ENCODE results near the gene ZNF407.

ZNF407 gene

DNA sequence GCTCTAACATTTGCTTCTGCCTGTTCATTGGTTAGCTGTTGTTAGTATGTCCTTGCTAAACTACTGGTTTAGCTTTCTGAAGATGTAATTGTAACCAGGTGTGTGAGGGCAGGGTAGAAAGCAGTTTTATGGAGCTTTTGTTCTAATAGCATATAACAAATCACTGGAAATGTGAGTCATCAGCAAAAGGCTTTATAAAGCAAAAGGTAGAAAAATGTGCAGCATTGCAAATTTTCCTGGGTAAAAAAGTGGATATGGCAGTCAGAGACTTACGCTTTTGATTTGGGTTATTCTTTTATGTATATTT lies 85.3 kb downstream of the ZNF407 start:
- no peaks in the 10 kb centered on the region for H3K27me3 ChIP-seq (ENCODE audit: control insufficient read depth, low read length)
- no peaks in the 10 kb centered on the region for H3K4me1 ChIP-seq (ENCODE audit: control insufficient read depth, low read length)
- TF ChIP-seq, protein P1, sequence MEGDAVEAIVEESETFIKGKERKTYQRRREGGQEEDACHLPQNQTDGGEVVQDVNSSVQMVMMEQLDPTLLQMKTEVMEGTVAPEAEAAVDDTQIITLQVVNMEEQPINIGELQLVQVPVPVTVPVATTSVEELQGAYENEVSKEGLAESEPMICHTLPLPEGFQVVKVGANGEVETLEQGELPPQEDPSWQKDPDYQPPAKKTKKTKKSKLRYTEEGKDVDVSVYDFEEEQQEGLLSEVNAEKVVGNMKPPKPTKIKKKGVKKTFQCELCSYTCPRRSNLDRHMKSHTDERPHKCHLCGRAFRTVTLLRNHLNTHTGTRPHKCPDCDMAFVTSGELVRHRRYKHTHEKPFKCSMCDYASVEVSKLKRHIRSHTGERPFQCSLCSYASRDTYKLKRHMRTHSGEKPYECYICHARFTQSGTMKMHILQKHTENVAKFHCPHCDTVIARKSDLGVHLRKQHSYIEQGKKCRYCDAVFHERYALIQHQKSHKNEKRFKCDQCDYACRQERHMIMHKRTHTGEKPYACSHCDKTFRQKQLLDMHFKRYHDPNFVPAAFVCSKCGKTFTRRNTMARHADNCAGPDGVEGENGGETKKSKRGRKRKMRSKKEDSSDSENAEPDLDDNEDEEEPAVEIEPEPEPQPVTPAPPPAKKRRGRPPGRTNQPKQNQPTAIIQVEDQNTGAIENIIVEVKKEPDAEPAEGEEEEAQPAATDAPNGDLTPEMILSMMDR (IDR thresholded peaks at IDR 0.05; ENCODE audit: low read depth, low read length, poor library complexity, severe bottlenecking): no peak
- no peak for TF ChIP-seq EZH2phosphoT487 (IDR thresholded peaks at IDR 0.05; ENCODE audit: borderline replicate concordance, low read length)
- H3K9me2 ChIP-seq (replicated peaks; ENCODE audit: control insufficient read depth, low read length): no peaks in the 10 kb centered on the region
- no peaks in the 10 kb centered on the region for H3K79me2 ChIP-seq (ENCODE audit: control insufficient read depth, low read length)
- H3K36me3 ChIP-seq (ENCODE audit: control insufficient read depth, low read length): no peaks in the 10 kb centered on the region
- no peaks in the 10 kb centered on the region for H3K9me3 ChIP-seq (ENCODE audit: control insufficient read depth, insufficient read depth, low read length)
- H4K20me1 ChIP-seq (ENCODE audit: control insufficient read depth, insufficient read depth, low read depth, low read length): no peaks in the 10 kb centered on the region
- no peak overlapping the region for H3K27ac ChIP-seq (ENCODE audit: low read depth, low read length)
- H3K4me2 ChIP-seq (ENCODE audit: low read length): no peak overlapping the region
- no peaks in the 10 kb centered on the region for H3F3A ChIP-seq (ENCODE audit: control insufficient read depth, insufficient read depth)
- no peak overlapping the region for H3K4me3 ChIP-seq (ENCODE audit: low read length)

DNA sequence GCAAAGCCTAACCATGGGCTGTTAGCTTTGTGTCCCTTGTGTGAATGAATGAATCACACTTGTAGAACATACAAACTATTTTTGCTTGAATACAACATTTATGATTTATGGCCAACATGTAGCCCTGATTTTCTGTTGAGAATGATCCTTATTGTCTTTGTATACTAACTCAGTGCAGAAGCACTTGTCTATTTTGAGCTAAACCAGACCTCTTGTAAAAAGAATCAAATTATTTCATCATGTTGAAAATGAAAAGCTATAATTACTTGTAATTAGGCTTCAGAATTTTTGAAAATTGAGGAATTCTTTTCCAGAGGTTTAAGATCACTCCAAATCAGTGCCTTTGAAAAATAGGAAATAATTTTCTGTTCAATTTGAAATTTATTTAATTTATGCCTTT lies 85.9 kb downstream of the ZNF407 start:
- Histone ChIP-seq H3F3A (ENCODE audit: control insufficient read depth, insufficient read depth) (no peaks in the 10 kb centered on the region), H3K4me3 (ENCODE audit: low read length) (no peak overlapping the region), H3K4me2 (ENCODE audit: low read length) (no peak overlapping the region), H3K4me1 (ENCODE audit: control insufficient read depth, low read length) (no peaks in the 10 kb centered on the region), H3K79me2 (ENCODE audit: control insufficient read depth, low read length) (no peaks in the 10 kb centered on the region), H3K27me3 (ENCODE audit: control insufficient read depth, low read length) (no peaks in the 10 kb centered on the region), H3K27ac (ENCODE audit: low read depth, low read length) (no peak overlapping the region), H3K9me3 (ENCODE audit: control insufficient read depth, insufficient read depth, low read length) (no peaks in the 10 kb centered on the region), H3K36me3 (ENCODE audit: control insufficient read depth, low read length) (no peaks in the 10 kb centered on the region), H4K20me1 (ENCODE audit: control insufficient read depth, insufficient read depth, low read depth, low read length) (no peaks in the 10 kb centered on the region), H3K9me2 (replicated peaks; ENCODE audit: control insufficient read depth, low read length) (no peaks in the 10 kb centered on the region)
- no peak for TF ChIP-seq EZH2phosphoT487 (IDR thresholded peaks at IDR 0.05; ENCODE audit: borderline replicate concordance, low read length)
- TF ChIP-seq, protein P1 (IDR thresholded peaks at IDR 0.05; ENCODE audit: low read depth, low read length, poor library complexity, severe bottlenecking): no peak

DNA sequence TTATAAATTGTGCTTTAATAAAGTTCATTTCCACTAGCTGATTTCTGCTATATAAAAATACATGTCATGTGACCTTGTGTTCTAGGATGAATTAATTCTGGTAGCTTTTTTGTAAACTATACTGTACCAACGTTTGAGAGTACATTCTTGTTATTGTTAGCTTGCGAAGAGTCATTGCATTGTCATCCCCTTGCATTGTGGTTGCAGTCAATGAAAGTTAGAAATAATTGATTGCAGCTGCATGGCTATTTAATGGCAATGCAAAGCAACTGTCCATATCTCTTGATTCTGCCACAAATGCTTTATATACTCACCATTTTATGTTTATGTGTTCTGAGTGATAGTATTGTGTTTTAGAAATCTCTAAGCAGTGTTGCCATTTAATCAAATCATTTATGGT lies 91.6 kb downstream of the ZNF407 start:
- H3F3A ChIP-seq (ENCODE audit: control insufficient read depth, insufficient read depth): no peaks in the 10 kb centered on the region

More for the DNA sequence above, 91.6 kb downstream of the ZNF407 start:
- Histone ChIP-seq H4K20me1 (ENCODE audit: control insufficient read depth, insufficient read depth, low read depth, low read length) (no peaks in the 10 kb centered on the region), H3K27ac (ENCODE audit: low read depth, low read length) (no peak overlapping the region), H3K9me3 (ENCODE audit: control insufficient read depth, insufficient read depth, low read length) (no peaks in the 10 kb centered on the region), H3K4me3 (ENCODE audit: low read length) (no peak overlapping the region), H3K36me3 (ENCODE audit: control insufficient read depth, low read length) (no peaks in the 10 kb centered on the region), H3K4me2 (ENCODE audit: low read length) (no peak overlapping the region), H3K9me2 (replicated peaks; ENCODE audit: control insufficient read depth, low read length) (no peaks in the 10 kb centered on the region), H3K27me3 (ENCODE audit: control insufficient read depth, low read length) (no peaks in the 10 kb centered on the region), H3K79me2 (ENCODE audit: control insufficient read depth, low read length) (no peaks in the 10 kb centered on the region), H3K4me1 (ENCODE audit: control insufficient read depth, low read length) (no peaks in the 10 kb centered on the region)
- TF ChIP-seq EZH2phosphoT487 (IDR thresholded peaks at IDR 0.05; ENCODE audit: borderline replicate concordance, low read length): no peak
- TF ChIP-seq, protein P1 (IDR thresholded peaks at IDR 0.05; ENCODE audit: low read depth, low read length, poor library complexity, severe bottlenecking): no peak
